ENCODE measurements around the gene TMEM131. TPM values are rescaled to one million over a fixed set of nuclear protein-coding genes. Genes with fewer than 3 reads are reported as not detected.

TMEM131 gene
- total and polyA plus RNA-seq, 2 experiments from 2014 or later, result 9.2 to 22.7 TPM

GRCh38 chr2:98015671-98016070, 19.9 kb upstream of the TMEM131 start:
- Mint-ChIP-seq H3K27ac (no peak overlapping the region), H3K4me1 (no peaks in the 10 kb centered on the region), H3K9me3 (no peaks in the 10 kb centered on the region), H3K36me3 (ENCODE audit: low read depth) (no peaks in the 10 kb centered on the region; the same call in 2 of the 3 replicates), H3K27me3 (ENCODE audit: insufficient read depth, low read depth, poor library complexity) (no peaks in the 10 kb centered on the region), H3K4me3 (no peak overlapping the region)
- DNase-seq (ENCODE audit: low spot score), result no peak
- H3K4me3 ChIP-seq, result no peak overlapping the region
- H3K4me1 ChIP-seq (ENCODE audit: insufficient read depth), result no peaks in the 10 kb centered on the region
- H3K27ac ChIP-seq (ENCODE audit: low read depth), result no peak overlapping the region
- TF ChIP-seq, protein P1, sequence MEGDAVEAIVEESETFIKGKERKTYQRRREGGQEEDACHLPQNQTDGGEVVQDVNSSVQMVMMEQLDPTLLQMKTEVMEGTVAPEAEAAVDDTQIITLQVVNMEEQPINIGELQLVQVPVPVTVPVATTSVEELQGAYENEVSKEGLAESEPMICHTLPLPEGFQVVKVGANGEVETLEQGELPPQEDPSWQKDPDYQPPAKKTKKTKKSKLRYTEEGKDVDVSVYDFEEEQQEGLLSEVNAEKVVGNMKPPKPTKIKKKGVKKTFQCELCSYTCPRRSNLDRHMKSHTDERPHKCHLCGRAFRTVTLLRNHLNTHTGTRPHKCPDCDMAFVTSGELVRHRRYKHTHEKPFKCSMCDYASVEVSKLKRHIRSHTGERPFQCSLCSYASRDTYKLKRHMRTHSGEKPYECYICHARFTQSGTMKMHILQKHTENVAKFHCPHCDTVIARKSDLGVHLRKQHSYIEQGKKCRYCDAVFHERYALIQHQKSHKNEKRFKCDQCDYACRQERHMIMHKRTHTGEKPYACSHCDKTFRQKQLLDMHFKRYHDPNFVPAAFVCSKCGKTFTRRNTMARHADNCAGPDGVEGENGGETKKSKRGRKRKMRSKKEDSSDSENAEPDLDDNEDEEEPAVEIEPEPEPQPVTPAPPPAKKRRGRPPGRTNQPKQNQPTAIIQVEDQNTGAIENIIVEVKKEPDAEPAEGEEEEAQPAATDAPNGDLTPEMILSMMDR (conservative IDR thresholded peaks at IDR 0.05; ENCODE audit: low read depth in 2 of 2), result no peak
- TF ChIP-seq ZNF462 (CRISPR knock-in tag; IDR thresholded peaks at IDR 0.05) (no peak), EZH2phosphoT487 (IDR thresholded peaks at IDR 0.05; ENCODE audit: unreplicated experiment) (no peak), ZNF331 (CRISPR knock-in tag; IDR thresholded peaks at IDR 0.05; ENCODE audit: low read depth) (no peak), POLR2AphosphoS5 (IDR thresholded peaks at IDR 0.05; ENCODE audit: low read depth) (no peak), STAT1 (IDR thresholded peaks at IDR 0.05; ENCODE audit: unreplicated experiment) (no peak), JUNB (IDR thresholded peaks at IDR 0.05; ENCODE audit: unreplicated experiment) (no peak), NANOG (IDR thresholded peaks at IDR 0.05; ENCODE audit: borderline replicate concordance) (no peak), ZNF114 (CRISPR knock-in tag; IDR thresholded peaks at IDR 0.05) (no peak), CREB1 (CRISPR knock-in tag; IDR thresholded peaks at IDR 0.05; ENCODE audit: low read depth) (no peak), EZH2 (IDR thresholded peaks at IDR 0.05; ENCODE audit: low read depth, unreplicated experiment) (no peak)
- TF ChIP-seq, protein P2, sequence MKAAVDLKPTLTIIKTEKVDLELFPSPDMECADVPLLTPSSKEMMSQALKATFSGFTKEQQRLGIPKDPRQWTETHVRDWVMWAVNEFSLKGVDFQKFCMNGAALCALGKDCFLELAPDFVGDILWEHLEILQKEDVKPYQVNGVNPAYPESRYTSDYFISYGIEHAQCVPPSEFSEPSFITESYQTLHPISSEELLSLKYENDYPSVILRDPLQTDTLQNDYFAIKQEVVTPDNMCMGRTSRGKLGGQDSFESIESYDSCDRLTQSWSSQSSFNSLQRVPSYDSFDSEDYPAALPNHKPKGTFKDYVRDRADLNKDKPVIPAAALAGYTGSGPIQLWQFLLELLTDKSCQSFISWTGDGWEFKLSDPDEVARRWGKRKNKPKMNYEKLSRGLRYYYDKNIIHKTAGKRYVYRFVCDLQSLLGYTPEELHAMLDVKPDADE (IDR thresholded peaks at IDR 0.05), result no peak
- TF ChIP-seq, protein P3, sequence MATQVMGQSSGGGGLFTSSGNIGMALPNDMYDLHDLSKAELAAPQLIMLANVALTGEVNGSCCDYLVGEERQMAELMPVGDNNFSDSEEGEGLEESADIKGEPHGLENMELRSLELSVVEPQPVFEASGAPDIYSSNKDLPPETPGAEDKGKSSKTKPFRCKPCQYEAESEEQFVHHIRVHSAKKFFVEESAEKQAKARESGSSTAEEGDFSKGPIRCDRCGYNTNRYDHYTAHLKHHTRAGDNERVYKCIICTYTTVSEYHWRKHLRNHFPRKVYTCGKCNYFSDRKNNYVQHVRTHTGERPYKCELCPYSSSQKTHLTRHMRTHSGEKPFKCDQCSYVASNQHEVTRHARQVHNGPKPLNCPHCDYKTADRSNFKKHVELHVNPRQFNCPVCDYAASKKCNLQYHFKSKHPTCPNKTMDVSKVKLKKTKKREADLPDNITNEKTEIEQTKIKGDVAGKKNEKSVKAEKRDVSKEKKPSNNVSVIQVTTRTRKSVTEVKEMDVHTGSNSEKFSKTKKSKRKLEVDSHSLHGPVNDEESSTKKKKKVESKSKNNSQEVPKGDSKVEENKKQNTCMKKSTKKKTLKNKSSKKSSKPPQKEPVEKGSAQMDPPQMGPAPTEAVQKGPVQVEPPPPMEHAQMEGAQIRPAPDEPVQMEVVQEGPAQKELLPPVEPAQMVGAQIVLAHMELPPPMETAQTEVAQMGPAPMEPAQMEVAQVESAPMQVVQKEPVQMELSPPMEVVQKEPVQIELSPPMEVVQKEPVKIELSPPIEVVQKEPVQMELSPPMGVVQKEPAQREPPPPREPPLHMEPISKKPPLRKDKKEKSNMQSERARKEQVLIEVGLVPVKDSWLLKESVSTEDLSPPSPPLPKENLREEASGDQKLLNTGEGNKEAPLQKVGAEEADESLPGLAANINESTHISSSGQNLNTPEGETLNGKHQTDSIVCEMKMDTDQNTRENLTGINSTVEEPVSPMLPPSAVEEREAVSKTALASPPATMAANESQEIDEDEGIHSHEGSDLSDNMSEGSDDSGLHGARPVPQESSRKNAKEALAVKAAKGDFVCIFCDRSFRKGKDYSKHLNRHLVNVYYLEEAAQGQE (IDR thresholded peaks at IDR 0.05; ENCODE audit: unreplicated experiment), result no peak
- no peaks in the 10 kb centered on the region for H3K36me3 ChIP-seq (ENCODE audit: insufficient read depth)
- no peaks in the 10 kb centered on the region for H4K20me1 ChIP-seq (replicated peaks; ENCODE audit: insufficient read depth)
- H3K27me3 ChIP-seq (ENCODE audit: insufficient read depth), result no peaks in the 10 kb centered on the region
- no peak overlapping the region for H3K4me2 ChIP-seq
- no peaks in the 10 kb centered on the region for H3K79me2 ChIP-seq (replicated peaks; ENCODE audit: insufficient read depth)
- no peaks in the 10 kb centered on the region for H3F3A ChIP-seq (replicated peaks; ENCODE audit: low read depth)
- H2AFZ ChIP-seq, result no peak overlapping the region
- no peak for ATAC-seq
- peaks cover 2% of the 10 kb centered on the region; the same call in 1 of the 2 replicates for H3K9me2 ChIP-seq (ENCODE audit: insufficient read depth)
